Stomach (tissue), 4 donors: ENCODE measurements around the gene WDR18.

Experiments
- POLR2AphosphoS5 ChIP-seq, 3 donors: sonication (generic); formaldehyde crosslinking; IDR thresholded peaks; one replicate each; pipeline ENCODE4 v1.6.1; 2016; ENCODE audit warnings: antibody characterized with exemption in 3 of 3
- TF ChIP-seq, protein P1 (sequence below), 7 experiments: fragments of 450-650 bp in 4 of 7; fragments of 200-600 bp in 3 of 7; sonication (generic) in 3 of 7; IDR thresholded peaks; one replicate each; pipeline ENCODE4 v1.5.1; 2016 to 2019; ENCODE audit warnings: antibody characterized with exemption in 7 of 7, control low read depth in 2 of 7, mild to moderate bottlenecking in 1 of 7

DNA sequence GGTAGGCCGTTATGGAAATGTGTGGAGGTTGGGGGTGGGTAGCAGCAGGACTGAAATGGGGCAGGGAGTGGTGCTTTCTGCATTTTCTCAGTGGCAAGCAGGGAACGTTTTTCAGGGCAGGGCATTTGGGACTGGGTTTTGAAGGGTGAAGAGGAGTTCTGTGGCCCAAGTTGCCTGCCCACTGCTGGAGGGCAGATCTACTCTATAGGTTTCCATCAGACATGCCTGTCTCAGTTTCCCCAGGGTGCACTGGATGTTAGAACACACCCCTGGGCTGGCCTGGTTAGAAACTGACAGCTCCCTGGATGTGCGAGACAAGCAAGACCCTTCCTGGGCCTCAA is 15.2 kb downstream of the WDR18 start:
- no peak for TF ChIP-seq POLR2AphosphoS5 (IDR thresholded peaks at IDR 0.05)
- TF ChIP-seq, protein P1, sequence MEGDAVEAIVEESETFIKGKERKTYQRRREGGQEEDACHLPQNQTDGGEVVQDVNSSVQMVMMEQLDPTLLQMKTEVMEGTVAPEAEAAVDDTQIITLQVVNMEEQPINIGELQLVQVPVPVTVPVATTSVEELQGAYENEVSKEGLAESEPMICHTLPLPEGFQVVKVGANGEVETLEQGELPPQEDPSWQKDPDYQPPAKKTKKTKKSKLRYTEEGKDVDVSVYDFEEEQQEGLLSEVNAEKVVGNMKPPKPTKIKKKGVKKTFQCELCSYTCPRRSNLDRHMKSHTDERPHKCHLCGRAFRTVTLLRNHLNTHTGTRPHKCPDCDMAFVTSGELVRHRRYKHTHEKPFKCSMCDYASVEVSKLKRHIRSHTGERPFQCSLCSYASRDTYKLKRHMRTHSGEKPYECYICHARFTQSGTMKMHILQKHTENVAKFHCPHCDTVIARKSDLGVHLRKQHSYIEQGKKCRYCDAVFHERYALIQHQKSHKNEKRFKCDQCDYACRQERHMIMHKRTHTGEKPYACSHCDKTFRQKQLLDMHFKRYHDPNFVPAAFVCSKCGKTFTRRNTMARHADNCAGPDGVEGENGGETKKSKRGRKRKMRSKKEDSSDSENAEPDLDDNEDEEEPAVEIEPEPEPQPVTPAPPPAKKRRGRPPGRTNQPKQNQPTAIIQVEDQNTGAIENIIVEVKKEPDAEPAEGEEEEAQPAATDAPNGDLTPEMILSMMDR (IDR thresholded peaks at IDR 0.05), result no peak
